ENCODE data around the gene LYPLA2.
"Not testable (repeated sequence)": the region's sequence is repeated elsewhere in the genome, so short reads cannot be mapped to it uniquely, and the experiment has no call there.

LYPLA2 gene

DNA sequence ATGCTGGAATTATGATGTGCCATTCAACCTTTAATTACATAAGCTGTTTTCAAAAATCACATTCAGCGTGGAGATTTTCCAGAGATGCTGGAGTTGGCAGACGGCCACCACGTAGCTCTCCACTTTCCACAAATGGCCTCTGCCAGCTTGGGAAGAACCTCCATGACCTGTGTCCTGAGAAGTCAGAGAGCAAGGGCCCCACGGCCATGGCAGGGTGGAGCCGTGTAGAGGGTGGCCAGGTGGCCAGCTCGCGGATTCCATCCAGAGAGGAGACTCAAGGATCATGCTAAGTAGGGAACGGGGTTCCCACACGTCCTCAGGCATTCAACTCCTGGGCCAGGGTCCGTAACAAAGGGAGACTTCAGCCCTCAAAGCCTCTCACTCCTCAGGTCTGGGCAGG, 10.9 kb downstream of the LYPLA2 start:
- TF ChIP-seq, protein P1, sequence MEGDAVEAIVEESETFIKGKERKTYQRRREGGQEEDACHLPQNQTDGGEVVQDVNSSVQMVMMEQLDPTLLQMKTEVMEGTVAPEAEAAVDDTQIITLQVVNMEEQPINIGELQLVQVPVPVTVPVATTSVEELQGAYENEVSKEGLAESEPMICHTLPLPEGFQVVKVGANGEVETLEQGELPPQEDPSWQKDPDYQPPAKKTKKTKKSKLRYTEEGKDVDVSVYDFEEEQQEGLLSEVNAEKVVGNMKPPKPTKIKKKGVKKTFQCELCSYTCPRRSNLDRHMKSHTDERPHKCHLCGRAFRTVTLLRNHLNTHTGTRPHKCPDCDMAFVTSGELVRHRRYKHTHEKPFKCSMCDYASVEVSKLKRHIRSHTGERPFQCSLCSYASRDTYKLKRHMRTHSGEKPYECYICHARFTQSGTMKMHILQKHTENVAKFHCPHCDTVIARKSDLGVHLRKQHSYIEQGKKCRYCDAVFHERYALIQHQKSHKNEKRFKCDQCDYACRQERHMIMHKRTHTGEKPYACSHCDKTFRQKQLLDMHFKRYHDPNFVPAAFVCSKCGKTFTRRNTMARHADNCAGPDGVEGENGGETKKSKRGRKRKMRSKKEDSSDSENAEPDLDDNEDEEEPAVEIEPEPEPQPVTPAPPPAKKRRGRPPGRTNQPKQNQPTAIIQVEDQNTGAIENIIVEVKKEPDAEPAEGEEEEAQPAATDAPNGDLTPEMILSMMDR (IDR thresholded peaks at IDR 0.05), result no peak
- Mint-ChIP-seq H3K9me3 (no peaks in the 10 kb centered on the region), H3K4me3 (peak overlapping the region; percentile 94), H3K36me3 (ENCODE audit: low read depth) (peaks cover 17% of the 10 kb centered on the region), H3K4me1 (peaks cover 17% of the 10 kb centered on the region), H3K27me3 (ENCODE audit: low read depth, poor library complexity) (peaks cover 14% of the 10 kb centered on the region), H3K27ac (no peak overlapping the region)
- no peak for DNase-seq

DNA sequence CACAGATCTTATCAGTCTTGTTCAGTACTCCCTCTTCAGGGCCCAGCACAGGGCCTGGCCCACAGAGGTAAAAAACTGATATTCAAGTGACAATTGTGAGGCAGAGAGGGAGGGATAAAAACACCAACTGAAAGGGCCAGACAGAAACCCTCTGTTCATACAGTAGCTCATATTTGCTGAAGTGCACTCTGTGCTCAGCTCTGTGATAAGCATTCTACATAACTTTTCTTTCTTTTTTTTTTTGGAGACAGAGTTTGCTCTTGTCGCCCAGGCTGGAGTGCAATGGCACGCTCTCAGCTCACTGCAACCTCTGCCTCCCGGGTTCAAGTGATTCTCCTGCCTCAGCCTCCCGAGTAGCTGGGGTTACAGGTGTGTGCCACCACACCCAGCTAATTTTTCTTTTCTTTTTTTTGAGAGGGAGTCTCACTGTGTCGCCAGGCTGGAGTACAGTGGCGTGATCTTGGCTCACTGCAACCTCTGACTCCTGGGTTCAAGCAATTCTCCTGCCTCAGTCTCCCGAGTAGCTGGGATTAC, 11.9 kb downstream of the LYPLA2 start:
- DNase-seq, H3K9me3 Mint-ChIP-seq, H3K27ac Mint-ChIP-seq: not testable (repeated sequence)
- Mint-ChIP-seq H3K36me3 (ENCODE audit: low read depth) (peaks cover 26% of the 10 kb centered on the region), H3K27me3 (ENCODE audit: low read depth, poor library complexity) (peaks cover 14% of the 10 kb centered on the region), H3K4me1 (peaks cover 17% of the 10 kb centered on the region), H3K4me3 (peak overlapping the region; percentile 49)

GRCh38 chr1:23803674-23804073, 12.7 kb downstream of the LYPLA2 start:
- Mint-ChIP-seq H3K27ac (no peak overlapping the region), H3K36me3 (ENCODE audit: low read depth) (peaks cover 27% of the 10 kb centered on the region), H3K4me1 (peaks cover 17% of the 10 kb centered on the region), H3K4me3 (no peak overlapping the region), H3K9me3 (no peaks in the 10 kb centered on the region), H3K27me3 (ENCODE audit: low read depth, poor library complexity) (peaks cover 14% of the 10 kb centered on the region)
- no peak for DNase-seq
- TF ChIP-seq, protein P1 (IDR thresholded peaks at IDR 0.05), result no peak

DNA sequence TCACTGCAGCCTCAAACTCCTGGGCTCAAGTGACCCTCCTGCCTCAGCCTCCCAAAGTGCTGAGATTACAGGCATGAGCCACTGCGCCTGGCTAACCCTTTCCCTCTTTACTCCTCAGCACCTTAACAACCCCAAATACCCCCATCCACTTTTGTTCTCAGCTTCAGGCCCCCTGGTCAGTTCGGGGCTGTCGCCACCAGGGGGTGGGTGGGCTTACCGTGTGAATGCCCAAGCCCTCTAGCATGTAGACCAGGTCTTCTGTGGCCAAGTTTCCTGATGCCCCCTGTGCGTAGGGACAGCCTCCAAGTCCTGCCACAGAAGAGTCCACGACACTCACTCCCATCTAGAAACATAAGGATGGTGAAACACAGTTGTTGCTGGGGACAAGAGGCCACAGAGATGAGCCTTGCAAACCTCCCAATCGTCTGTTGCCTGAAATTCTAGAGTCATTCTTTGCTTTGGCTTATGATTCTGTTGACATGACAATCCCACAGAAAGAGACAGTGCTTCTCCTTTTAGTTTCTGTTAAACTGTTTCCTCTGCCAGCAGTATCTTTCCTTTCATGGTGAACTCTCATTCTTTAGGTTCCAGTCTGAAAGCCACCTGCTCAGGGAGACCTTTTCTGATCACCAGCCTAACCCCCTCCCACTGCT, 13.4 kb downstream of the LYPLA2 start:
- H3K4me1 Mint-ChIP-seq, result peaks cover 13% of the 10 kb centered on the region
- H3K27me3 Mint-ChIP-seq (ENCODE audit: low read depth, poor library complexity), result peaks cover 14% of the 10 kb centered on the region
- H3K36me3 Mint-ChIP-seq (ENCODE audit: low read depth), result peaks cover 27% of the 10 kb centered on the region
- H3K4me3 Mint-ChIP-seq, result no peak overlapping the region
- no peak overlapping the region for H3K27ac Mint-ChIP-seq
- peak; percentile 34 for DNase-seq
- H3K9me3 Mint-ChIP-seq, result no peaks in the 10 kb centered on the region
- TF ChIP-seq, protein P1 (IDR thresholded peaks at IDR 0.05), result peak; percentile 29

- no peak overlapping the region for H3K27ac Mint-ChIP-seq
- TF ChIP-seq, protein P1 (IDR thresholded peaks at IDR 0.05), result no peak
- no peaks in the 10 kb centered on the region for H3K9me3 Mint-ChIP-seq
- peaks cover 27% of the 10 kb centered on the region for H3K36me3 Mint-ChIP-seq (ENCODE audit: low read depth)
- peaks cover 6% of the 10 kb centered on the region for H3K4me1 Mint-ChIP-seq
- DNase-seq, result no peak
- no peak overlapping the region for H3K4me3 Mint-ChIP-seq
- H3K27me3 Mint-ChIP-seq (ENCODE audit: low read depth, poor library complexity), result peaks cover 14% of the 10 kb centered on the region
Observed at GRCh38 chr1:23805025-23805424, 14.1 kb downstream of the LYPLA2 start.

DNA sequence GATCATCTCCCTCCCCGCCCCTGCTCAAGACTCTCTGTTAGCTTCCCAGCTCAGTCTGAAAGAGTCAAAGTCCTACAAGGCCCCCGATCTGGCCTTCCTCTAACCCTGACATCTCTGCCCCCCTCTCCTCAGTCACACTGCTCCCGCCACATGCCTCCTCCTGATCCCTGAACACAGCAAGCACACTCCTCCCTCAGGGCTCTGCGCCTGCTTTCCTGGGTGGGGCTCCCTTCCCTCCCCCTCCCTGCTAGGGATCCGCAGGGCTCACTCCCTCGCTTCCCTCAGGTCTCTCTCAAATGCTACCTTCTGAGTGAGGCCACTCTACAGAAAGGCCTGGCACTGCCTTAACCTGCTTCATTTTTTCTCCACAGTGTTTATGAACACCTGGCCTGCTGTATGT, 15.3 kb downstream of the LYPLA2 start:
- TF ChIP-seq, protein P1 (IDR thresholded peaks at IDR 0.05), result no peak
- Mint-ChIP-seq H3K9me3 (no peaks in the 10 kb centered on the region), H3K4me1 (peaks cover 9% of the 10 kb centered on the region), H3K36me3 (ENCODE audit: low read depth) (peaks cover 30% of the 10 kb centered on the region), H3K27ac (no peak overlapping the region), H3K27me3 (ENCODE audit: low read depth, poor library complexity) (peaks cover 11% of the 10 kb centered on the region), H3K4me3 (no peak overlapping the region)
- DNase-seq, result no peak

Data from nephron progenitor cell (in vitro differentiated cells).